Measurements from ENCODE around the gene SPRYD4. TPM values are rescaled to one million over a fixed set of nuclear protein-coding genes. Genes with fewer than 3 reads are reported as not detected.

The SPRYD4 gene
- total and polyA plus RNA-seq, 2 of the 4 experiments (the other 2 are of a cell fraction), result 1.7 to 1.8 TPM

- Histone ChIP-seq H3K9me3 (ENCODE audit: control insufficient read depth, insufficient read depth, low read length) (no peaks in the 10 kb centered on the region), H3K23ac (ENCODE audit: low read depth, low read length) (no peak overlapping the region), H3K4ac (ENCODE audit: low read depth, low read length) (no peak overlapping the region), H3K18ac (ENCODE audit: low read depth, low read length) (no peak overlapping the region), H3K56ac (ENCODE audit: extremely low read depth, insufficient read depth, low read length) (no peak overlapping the region), H3K14ac (replicated peaks; ENCODE audit: low read depth, low read length) (no peak overlapping the region), H3K9ac (ENCODE audit: low read depth, low read length) (no peak overlapping the region), H2BK5ac (ENCODE audit: low read depth, low read length, poor library complexity, severe bottlenecking) (no peak overlapping the region), H3K4me2 (ENCODE audit: low read depth, low read length) (no peak overlapping the region), H4K5ac (ENCODE audit: low read depth, low read length) (no peak overlapping the region), H3K27ac (ENCODE audit: insufficient read depth, low read length) (no peak overlapping the region), H4K91ac (ENCODE audit: insufficient read depth, low read depth, low read length) (no peak overlapping the region), H2BK15ac (ENCODE audit: low read depth, low read length) (no peak overlapping the region), H4K8ac (ENCODE audit: low read depth in 2 of 2, low read length in 2 of 2) (no peak overlapping the region), H3K9me1 (ENCODE audit: insufficient read depth, low read length) (peaks cover 19% of the 10 kb centered on the region; the same call in 1 of the 2 replicates), H2BK20ac (ENCODE audit: low read depth, low read length) (no peak overlapping the region), H2BK120ac (ENCODE audit: low read depth, low read length) (no peak overlapping the region), H2AK9ac (replicated peaks; ENCODE audit: low read depth, low read length, poor library complexity) (no peak overlapping the region), H3K4me3 (ENCODE audit: insufficient read depth, low read depth, low read length) (no peak overlapping the region), H2AK5ac (ENCODE audit: low read depth, low read length) (no peak overlapping the region), H2AFZ (replicated peaks; ENCODE audit: low read length, poor library complexity) (no peak overlapping the region), H3K4me1 (ENCODE audit: control insufficient read depth, insufficient read depth, low read length) (no peaks in the 10 kb centered on the region), H3K27me3 (ENCODE audit: control insufficient read depth, insufficient read depth, low read length) (no peaks in the 10 kb centered on the region), H3K36me3 (ENCODE audit: control insufficient read depth, insufficient read depth, low read length) (peaks cover 5% of the 10 kb centered on the region), H3K79me1 (ENCODE audit: low read depth in 1 of 2, low read length in 2 of 2) (peaks cover 22 to 55% of the 10 kb centered on the region in 2 experiments), H4K20me1 (ENCODE audit: insufficient read depth, low read length) (no peaks in the 10 kb centered on the region)
- ChIA-PET POLR2A (ENCODE audit: unreplicated experiment) (no interaction called here), CTCF (no interaction called here)
- TF ChIP-seq CHD1 (IDR thresholded peaks at IDR 0.05; ENCODE audit: low read depth, low read length), result no peak
- no peak for TF ChIP-seq FOS (IDR thresholded peaks at IDR 0.05; ENCODE audit: low read depth, low read length)
- no peak for TF ChIP-seq MAFK (IDR thresholded peaks at IDR 0.05; ENCODE audit: low read depth, low read length)
- TF ChIP-seq RFX5 (IDR thresholded peaks at IDR 0.05; ENCODE audit: low read depth, low read length), result no peak
- TF ChIP-seq SMC3 (IDR thresholded peaks at IDR 0.05; ENCODE audit: low read depth, low read length), result no peak
- TF ChIP-seq ELK1 (IDR thresholded peaks at IDR 0.05; ENCODE audit: borderline replicate concordance, low read depth, low read length), result no peak
- no peak for TF ChIP-seq RAD21 (IDR thresholded peaks at IDR 0.05; ENCODE audit: low read length)
- TF ChIP-seq MXI1 (IDR thresholded peaks at IDR 0.05; ENCODE audit: borderline replicate concordance, low read depth, low read length), result no peak
- no peak for TF ChIP-seq BHLHE40 (IDR thresholded peaks at IDR 0.05; ENCODE audit: low read depth, low read length)
- TF ChIP-seq RCOR1 (IDR thresholded peaks at IDR 0.05; ENCODE audit: insufficient replicate concordance, low read length), result no peak
- TF ChIP-seq USF2 (IDR thresholded peaks at IDR 0.05; ENCODE audit: low read depth, low read length), result no peak
- TF ChIP-seq CTCF (conservative IDR thresholded peaks at IDR 0.05; ENCODE audit: low read depth, low read length), result no peak
- no peak for TF ChIP-seq CEBPB (IDR thresholded peaks at IDR 0.05; ENCODE audit: low read depth, low read length)
- TF ChIP-seq POLR2A (IDR thresholded peaks at IDR 0.05; ENCODE audit: low read depth, low read length), result no peak
- TF ChIP-seq MAZ (IDR thresholded peaks at IDR 0.05; ENCODE audit: borderline replicate concordance, low read depth, low read length), result no peak
- TF ChIP-seq NFE2L2 (IDR thresholded peaks at IDR 0.05; ENCODE audit: low read depth, low read length), result no peak
- in situ Hi-C loops (cut with MboI; ENCODE audit: low sequenced_read_pairs), result no loop called here
- dilution Hi-C loops (cut with HindIII; ENCODE audit: low sequenced_read_pairs, unreplicated experiment), result no loop called here
- WGBS, 2 experiments (ENCODE audit: extremely low coverage in 2 of 2, insufficient read length in 1 of 2), result 75% methylated on average over 2 of the region's 9 CpGs; no CpG with 5 or more reads in 1 of the 2 experiments
- DNase-seq (no peak), ATAC-seq (ENCODE audit: low read depth) (no peak)
- intact Hi-C loops (cut with micrococcal nuclease), result no loop called here
- BruUV-seq (replicated peaks), result no TSS peak
These were observed 6.0 kb downstream of the SPRYD4 start for GRCh38 chr12:56474389-56474788.
